Measurements from ENCODE around the gene CSNK2B.

Gene CSNK2B

GRCh38 chr6:31665501-31666336 lies at the start of gene CSNK2B:
CSNK2B (plus strand) TSS chr6:31666080; CDS start chr6:31666832, 752 bp downstream.
- peak; percentile 95 to 98 for DNase-seq (ENCODE audit: low read depth in 2 of 2)

GRCh38 chr6:31617010-31617409 lies 48.9 kb upstream of the CSNK2B start:
- no peak for DNase-seq (ENCODE audit: low read depth in 2 of 2)

DNA sequence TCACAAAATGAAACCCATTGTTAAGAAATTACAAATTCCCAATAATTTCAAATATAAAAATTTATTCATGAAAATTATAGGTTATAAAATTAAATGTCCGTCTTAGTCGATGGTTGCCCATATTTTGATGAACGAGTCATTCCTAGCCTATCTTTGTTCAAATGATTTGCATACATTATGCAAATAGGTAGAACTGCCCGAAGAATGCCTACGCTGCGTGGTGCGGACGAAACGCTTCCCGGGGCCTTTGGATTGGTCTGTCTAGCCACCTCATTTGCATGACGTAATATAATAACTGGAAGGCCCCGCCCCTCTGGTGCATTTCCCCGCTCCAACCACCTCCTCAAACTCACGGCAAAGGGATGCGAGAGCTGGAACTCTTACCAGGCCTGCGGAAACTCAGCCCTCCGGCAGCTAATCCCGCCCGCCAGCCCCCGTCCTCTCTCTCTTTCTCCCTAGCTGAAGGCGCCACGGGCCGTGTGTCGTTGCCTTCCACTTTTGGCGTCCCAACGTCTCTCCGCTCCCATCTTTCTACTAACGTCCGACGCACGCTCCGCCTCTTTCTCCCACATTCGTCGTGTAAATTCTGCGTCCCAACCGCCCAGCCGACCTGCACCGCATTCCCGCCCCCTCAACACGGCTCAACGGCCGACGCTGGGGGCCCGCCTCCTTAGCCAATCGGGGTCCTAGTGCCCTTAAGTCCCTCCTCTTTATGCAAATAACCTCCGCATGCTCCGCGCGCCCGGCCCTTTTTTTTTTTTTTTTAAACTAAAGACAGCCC lies 45.9 kb upstream of the CSNK2B start:
- DNase-seq (ENCODE audit: low read depth in 2 of 2) = peak; percentile 92 to 94

- peak; percentile 89 to 93 for DNase-seq (ENCODE audit: low read depth in 2 of 2)
These were observed 45.1 kb upstream of the CSNK2B start, which contains the start of gene PRRC2A for GRCh38 chr6:31620586-31621319. PRRC2A (plus strand) TSS chr6:31620715; CDS start chr6:31622790, 2,075 bp downstream.

DNA sequence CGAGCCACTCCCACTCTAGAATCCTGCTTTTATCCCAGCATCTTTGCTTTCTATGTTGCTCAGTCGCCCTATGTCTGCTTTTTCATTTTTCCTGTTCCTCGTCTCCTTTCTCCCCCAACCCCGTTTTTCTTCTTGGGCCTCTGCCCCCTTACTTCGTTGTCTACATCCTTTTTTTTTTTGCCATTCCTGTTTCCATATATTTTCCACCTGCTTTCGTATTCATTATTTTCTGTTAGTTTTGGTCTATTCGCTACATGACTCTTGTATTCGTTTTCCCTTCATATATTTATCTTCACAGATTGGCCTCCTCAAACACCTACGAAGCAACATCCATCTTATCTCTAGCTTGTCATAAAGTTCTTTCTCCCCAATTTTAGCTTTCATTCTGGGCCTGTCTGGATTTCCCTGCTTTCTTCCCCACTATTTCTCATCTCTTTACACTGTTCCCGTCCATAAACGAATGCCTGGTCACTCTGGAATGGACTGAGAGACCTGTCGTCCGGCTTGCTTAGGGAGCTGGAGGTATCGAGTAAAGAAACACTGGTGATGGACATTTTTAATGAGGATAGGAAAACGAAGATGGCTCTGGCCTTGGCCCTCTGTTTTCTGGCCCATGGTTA lies 44.5 kb upstream of the CSNK2B start:
- no peak for DNase-seq (ENCODE audit: low read depth in 2 of 2)

GRCh38 chr6:31621991-31622390 lies 43.9 kb upstream of the CSNK2B start:
- no peak for DNase-seq (ENCODE audit: low read depth in 2 of 2)

- DNase-seq (ENCODE audit: low read depth in 2 of 2) = no peak
These were observed 43.2 kb upstream of the CSNK2B start for GRCh38 chr6:31622684-31623091.

DNA sequence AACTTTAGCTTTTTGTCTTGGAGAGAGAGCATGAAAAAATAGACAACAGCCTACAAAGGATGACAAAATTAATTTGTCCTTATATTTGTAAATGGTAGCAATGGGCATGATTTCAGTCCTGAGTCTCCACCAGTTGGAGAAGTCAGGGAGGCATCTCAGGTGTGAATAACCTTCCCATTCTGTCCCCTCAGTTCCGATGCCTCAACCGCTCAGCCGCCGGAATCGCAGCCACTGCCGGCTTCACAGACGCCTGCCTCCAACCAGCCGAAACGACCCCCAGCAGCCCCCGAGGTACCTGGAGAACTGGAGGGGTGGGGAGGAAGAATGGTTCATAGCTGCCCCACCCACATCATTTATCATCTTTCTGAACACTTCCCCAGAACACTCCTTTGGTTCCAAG lies 41.8 kb upstream of the CSNK2B start:
- no peak for DNase-seq (ENCODE audit: low read depth in 2 of 2)

DNA sequence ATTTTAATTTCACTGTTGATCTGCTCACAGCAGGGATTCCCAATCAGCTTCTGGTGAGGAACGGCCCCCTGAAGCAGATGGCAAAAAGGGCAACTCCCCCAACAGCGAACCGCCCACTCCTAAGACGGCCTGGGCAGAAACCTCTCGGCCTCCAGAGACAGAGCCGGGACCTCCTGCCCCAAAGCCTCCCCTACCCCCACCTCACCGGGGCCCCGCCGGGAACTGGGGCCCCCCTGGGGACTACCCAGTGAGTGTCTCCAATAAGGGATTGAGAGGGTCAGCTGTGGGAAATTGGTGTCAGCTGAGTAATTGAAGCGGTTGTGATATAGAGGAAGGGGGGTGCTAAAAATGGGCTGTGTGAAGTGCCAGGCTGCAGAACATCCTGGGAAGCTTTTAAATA lies 38.9 kb upstream of the CSNK2B start:
- DNase-seq (ENCODE audit: low read depth in 2 of 2) = no peak

DNA sequence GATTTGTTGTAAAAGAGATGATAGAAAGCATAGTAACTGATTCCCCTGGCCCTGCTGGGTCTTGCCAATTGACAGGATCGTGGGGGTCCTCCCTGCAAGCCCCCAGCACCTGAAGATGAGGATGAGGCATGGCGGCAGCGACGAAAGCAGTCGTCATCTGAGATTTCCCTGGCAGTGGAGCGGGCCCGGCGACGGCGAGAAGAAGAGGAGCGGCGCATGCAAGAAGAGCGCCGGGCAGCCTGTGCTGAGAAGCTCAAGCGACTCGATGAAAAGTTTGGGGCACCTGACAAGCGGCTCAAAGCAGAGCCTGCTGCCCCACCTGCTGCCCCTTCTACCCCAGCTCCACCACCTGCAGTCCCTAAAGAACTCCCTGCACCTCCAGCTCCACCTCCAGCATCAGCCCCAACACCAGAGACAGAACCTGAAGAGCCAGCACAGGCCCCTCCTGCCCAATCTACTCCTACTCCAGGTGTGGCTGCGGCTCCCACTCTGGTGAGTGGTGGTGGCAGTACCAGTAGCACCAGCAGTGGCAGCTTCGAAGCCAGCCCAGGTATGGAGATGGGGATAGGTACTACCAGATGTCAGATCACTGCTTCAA lies 38.1 kb upstream of the CSNK2B start:
- no peak for DNase-seq (ENCODE audit: low read depth in 2 of 2)

DNA sequence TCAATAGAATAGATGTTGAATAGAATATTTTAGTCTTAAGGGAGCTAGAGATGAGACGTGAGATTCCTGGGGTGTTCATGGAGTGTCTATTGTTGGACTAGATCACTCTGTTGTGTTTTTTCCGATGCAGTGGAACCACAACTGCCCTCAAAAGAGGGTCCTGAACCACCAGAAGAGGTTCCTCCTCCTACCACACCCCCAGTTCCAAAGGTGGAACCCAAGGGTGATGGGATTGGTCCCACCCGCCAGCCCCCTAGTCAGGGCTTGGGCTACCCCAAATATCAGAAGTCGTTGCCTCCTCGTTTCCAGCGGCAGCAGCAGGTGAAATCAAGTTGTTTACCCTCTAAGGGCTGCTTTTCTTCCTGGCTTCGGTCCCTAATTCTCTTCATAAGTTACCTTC lies 36.9 kb upstream of the CSNK2B start:
- no peak for DNase-seq (ENCODE audit: low read depth in 2 of 2)

GRCh38 chr6:31630177-31630934 lies 35.5 kb upstream of the CSNK2B start:
- no peak for DNase-seq (ENCODE audit: low read depth in 2 of 2)

- no peak for DNase-seq (ENCODE audit: low read depth in 2 of 2)
These were observed 34.7 kb upstream of the CSNK2B start for GRCh38 chr6:31631209-31631608.

DNA sequence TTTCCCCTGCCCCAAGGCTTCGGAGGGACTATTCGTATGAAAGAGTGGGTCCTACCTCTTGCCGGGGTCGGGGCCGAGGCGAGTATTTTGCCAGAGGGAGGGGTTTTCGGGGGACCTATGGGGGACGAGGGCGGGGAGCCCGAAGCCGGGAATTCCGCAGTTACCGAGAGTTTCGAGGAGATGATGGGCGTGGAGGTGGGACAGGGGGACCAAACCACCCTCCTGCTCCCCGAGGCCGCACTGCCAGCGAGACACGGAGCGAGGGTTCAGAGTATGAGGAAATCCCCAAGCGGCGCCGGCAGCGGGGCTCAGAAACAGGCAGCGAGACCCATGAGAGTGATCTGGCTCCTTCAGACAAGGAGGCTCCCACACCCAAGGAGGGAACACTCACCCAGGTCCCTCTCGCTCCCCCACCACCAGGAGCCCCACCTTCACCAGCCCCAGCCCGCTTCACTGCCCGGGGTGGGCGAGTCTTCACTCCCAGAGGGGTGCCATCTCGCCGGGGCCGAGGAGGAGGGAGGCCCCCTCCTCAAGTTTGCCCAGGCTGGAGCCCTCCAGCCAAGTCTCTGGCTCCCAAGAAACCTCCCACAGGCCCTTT lies 34.1 kb upstream of the CSNK2B start:
- no peak for DNase-seq (ENCODE audit: low read depth in 2 of 2)

GRCh38 chr6:31632279-31632946 lies 33.5 kb upstream of the CSNK2B start:
- no peak for DNase-seq (ENCODE audit: low read depth in 2 of 2)

DNA sequence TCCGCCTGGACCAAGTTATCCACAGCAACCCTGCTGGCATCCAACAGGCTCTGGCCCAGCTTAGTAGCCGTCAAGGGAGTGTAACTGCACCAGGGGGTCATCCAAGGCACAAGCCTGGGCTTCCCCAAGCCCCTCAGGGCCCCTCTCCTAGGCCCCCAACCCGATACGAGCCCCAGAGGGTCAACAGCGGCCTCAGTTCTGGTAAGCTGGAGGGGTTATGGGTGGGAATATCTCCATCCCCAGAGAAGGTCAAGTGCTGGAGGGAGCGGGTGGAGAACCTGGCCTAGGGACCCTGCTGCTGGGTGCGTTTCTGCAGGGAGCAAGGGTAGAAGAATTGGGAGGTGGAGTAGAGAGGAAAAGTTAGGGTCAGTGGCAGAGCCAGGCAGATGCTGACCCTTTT lies 32.4 kb upstream of the CSNK2B start:
- DNase-seq (ENCODE audit: low read depth in 2 of 2) = no peak

DNA sequence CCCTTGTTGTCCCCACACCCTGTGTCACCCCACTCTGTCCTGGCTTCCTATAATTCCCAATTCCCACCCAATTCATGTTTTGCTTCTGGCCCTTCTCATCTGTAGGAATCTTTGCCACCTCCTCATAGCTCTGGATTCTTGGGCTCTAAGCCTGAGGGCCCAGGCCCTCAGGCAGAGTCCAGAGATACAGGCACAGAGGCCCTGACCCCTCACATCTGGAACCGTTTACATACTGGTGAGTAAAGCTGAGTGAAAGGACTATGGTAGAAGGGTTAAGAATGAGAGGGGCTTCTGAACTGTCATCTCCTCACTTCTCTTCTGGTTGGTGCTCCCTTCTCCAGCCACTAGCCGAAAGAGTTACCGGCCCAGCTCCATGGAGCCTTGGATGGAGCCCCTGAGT lies 31.7 kb upstream of the CSNK2B start:
- DNase-seq (ENCODE audit: low read depth in 2 of 2) = no peak

DNA sequence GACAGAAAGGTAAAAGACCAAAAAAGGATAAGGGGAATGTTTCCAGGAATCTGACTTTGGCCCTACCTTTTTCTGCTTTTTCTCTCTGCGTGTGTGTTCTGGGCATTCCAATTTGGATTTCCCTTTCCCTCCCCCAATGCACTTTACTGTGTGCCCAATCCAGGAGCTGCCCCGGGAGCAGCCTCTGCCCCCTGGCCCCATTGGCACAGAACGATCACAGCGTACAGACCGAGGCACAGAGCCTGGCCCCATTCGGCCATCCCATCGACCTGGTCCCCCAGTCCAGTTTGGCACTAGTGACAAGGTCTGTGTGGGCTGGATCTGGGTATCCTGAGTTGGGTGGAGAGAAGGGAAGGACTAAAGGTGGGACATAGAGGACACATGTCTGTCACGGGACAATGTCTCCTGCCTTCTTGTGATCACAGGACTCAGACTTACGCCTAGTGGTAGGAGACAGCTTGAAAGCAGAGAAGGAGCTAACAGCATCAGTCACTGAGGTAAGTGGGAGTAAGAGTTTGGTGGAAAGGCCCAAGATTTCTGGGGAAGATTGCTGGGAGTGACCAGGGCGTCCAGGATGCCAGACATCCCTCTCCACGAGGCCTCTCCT lies 30.8 kb upstream of the CSNK2B start:
- no peak for DNase-seq (ENCODE audit: low read depth in 2 of 2)

Measured in stimulated activated CD8-positive, alpha-beta memory T cell treated with anti-CD3 and anti-CD28 coated beads, Interleukin-15, amount 100 ng/mL, for 4 hours (primary cell).